OCI-LY1 (cell line): Measurements from ENCODE around the gene VASP.

Experiments used
- H2AFZ ChIP-seq: fragments of 200-600 bp; sonication (generic), shearing (Covaris generic); 2 replicates; pipeline ENCODE4 v1.6.0; 2014; ENCODE audit warnings: antibody characterized with exemption, mild to moderate bottlenecking, low read length
- H3F3A ChIP-seq: fragments of 200-600 bp; sonication (generic), shearing (Covaris generic); 2 replicates; pipeline ENCODE4 v1.6.0; 2014; ENCODE audit warnings: mild to moderate bottlenecking, antibody characterized with exemption, low read length, moderate library complexity; ENCODE audit not compliant: insufficient read depth
- H3K27ac ChIP-seq: fragments of 200-600 bp; sonication (generic); 2 replicates; pipeline ENCODE4 v1.5.1; 2014; ENCODE audit warnings: low read length, mixed run types, mild to moderate bottlenecking, low read depth; ENCODE audit not compliant: poor library complexity, severe bottlenecking
- H3K27me3 ChIP-seq: fragments of 200-600 bp; sonication (generic); 2 replicates; pipeline ENCODE4 v1.6.0; 2014; ENCODE audit warnings: antibody characterized with exemption, mild to moderate bottlenecking, low read length, moderate library complexity; ENCODE audit not compliant: insufficient read depth
- H3K36me3 ChIP-seq: fragments of 200-600 bp; sonication (generic); 2 replicates; pipeline ENCODE4 v1.6.1; 2014; ENCODE audit warnings: mild to moderate bottlenecking, antibody characterized with exemption, low read length, moderate library complexity, mixed read lengths; ENCODE audit not compliant: insufficient read depth
- H3K4me1 ChIP-seq: fragments of 200-600 bp; sonication (generic); 2 replicates; pipeline ENCODE4 v1.5.1; 2014; ENCODE audit warnings: mild to moderate bottlenecking, low read length, moderate library complexity; ENCODE audit not compliant: insufficient read depth, severe bottlenecking
- H3K4me2 ChIP-seq: fragments of 200-600 bp; sonication (generic), shearing (Covaris generic); 2 replicates; pipeline ENCODE4 v1.6.1; 2014; ENCODE audit warnings: low read length
- H3K4me3 ChIP-seq: fragments of 200-600 bp; sonication (generic); 2 replicates; pipeline ENCODE4 v1.5.1; 2014; ENCODE audit warnings: low read length, low read depth, mild to moderate bottlenecking, mixed read lengths; ENCODE audit not compliant: poor library complexity, severe bottlenecking
- H3K79me2 ChIP-seq: fragments of 200-600 bp; shearing (Covaris generic); 2 replicates; pipeline ENCODE4 v1.6.1; 2016; ENCODE audit warnings: mixed run types, low read length, mixed read lengths; ENCODE audit not compliant: insufficient read depth
- H3K9ac ChIP-seq: fragments of 200-600 bp; sonication (generic), shearing (Covaris generic); 2 replicates; pipeline ENCODE4 v1.6.1; 2014; ENCODE audit warnings: mild to moderate bottlenecking, low read length, mixed read lengths
- H3K9me2 ChIP-seq: fragments of 200-600 bp; sonication (generic), shearing (Covaris generic); 2 replicates; pipeline ENCODE4 v1.6.1; 2014; ENCODE audit warnings: low read depth, mild to moderate bottlenecking, low read length, mixed read lengths
- H3K9me3 ChIP-seq: fragments of 200-600 bp; shearing (Covaris generic); 2 replicates; pipeline ENCODE4 v1.6.1; 2014; ENCODE audit warnings: low read length, mixed read lengths
- H4K20me1 ChIP-seq: fragments of 200-600 bp; sonication (generic), shearing (Covaris generic); 2 replicates; pipeline ENCODE4 v1.6.0; 2016; ENCODE audit warnings: mild to moderate bottlenecking, low read length; ENCODE audit not compliant: insufficient read depth
- CTCF ChIP-seq: fragments of 200-600 bp; sonication (generic), shearing (Covaris generic); IDR thresholded peaks from 2 replicates; pipeline ENCODE4 v1.5.1; 2017; ENCODE audit warnings: mild to moderate bottlenecking, antibody characterized with exemption, low read length, moderate library complexity, mixed read lengths
- EZH2 ChIP-seq: fragments of 200-600 bp; sonication (generic), shearing (Covaris generic); IDR thresholded peaks from 2 replicates; pipeline ENCODE4 v1.8.0; 2017; ENCODE audit warnings: borderline replicate concordance, mixed run types, mild to moderate bottlenecking, antibody characterized with exemption, low read length, moderate library complexity, mixed read lengths

Gene VASP

GRCh38 chr19:45468159-45468651, 39.1 kb upstream of the VASP start:
- Histone ChIP-seq H3K4me1 (peaks cover 27% of the 10 kb centered on the region), H3K27ac (peak overlapping the region; percentile 19), H3K9me3 (no peaks in the 10 kb centered on the region), H3F3A (no peaks in the 10 kb centered on the region), H3K79me2 (no peaks in the 10 kb centered on the region), H3K9ac (peak overlapping the region; percentile 56), H3K4me2 (peak overlapping the region; percentile 96), H3K9me2 (no peaks in the 10 kb centered on the region), H4K20me1 (no peaks in the 10 kb centered on the region), H2AFZ (no peak overlapping the region), H3K27me3 (peaks cover 9% of the 10 kb centered on the region), H3K36me3 (no peaks in the 10 kb centered on the region), H3K4me3 (peak overlapping the region; percentile 74)
- no peak for TF ChIP-seq EZH2
- TF ChIP-seq CTCF: no peak

- H3K4me1 ChIP-seq: peaks cover 27% of the 10 kb centered on the region
- H3K9me3 ChIP-seq: no peaks in the 10 kb centered on the region
- peak overlapping the region; percentile 74 for H3K4me3 ChIP-seq
- no peak overlapping the region for H2AFZ ChIP-seq
- no peaks in the 10 kb centered on the region for H3K9me2 ChIP-seq
- no peaks in the 10 kb centered on the region for H3K79me2 ChIP-seq
- H4K20me1 ChIP-seq: no peaks in the 10 kb centered on the region
- H3K27ac ChIP-seq: peak overlapping the region; percentile 19
- no peak for TF ChIP-seq EZH2
- TF ChIP-seq CTCF: no peak
- H3K36me3 ChIP-seq: no peaks in the 10 kb centered on the region
- H3K4me2 ChIP-seq: peak overlapping the region; percentile 96
- H3K9ac ChIP-seq: peak overlapping the region; percentile 56
- no peaks in the 10 kb centered on the region for H3F3A ChIP-seq
- peaks cover 9% of the 10 kb centered on the region for H3K27me3 ChIP-seq
Measured at GRCh38 chr19:45468803-45469131, 38.5 kb upstream of the VASP start.

- H3K4me1 ChIP-seq: peaks cover 27% of the 10 kb centered on the region
- H3K4me3 ChIP-seq: peak overlapping the region; percentile 74
- no peaks in the 10 kb centered on the region for H4K20me1 ChIP-seq
- peak overlapping the region; percentile 96 for H3K4me2 ChIP-seq
- TF ChIP-seq CTCF: no peak
- no peak for TF ChIP-seq EZH2
- H3K9me2 ChIP-seq: no peaks in the 10 kb centered on the region
- H3K27me3 ChIP-seq: peaks cover 7% of the 10 kb centered on the region
- H3K9ac ChIP-seq: peak overlapping the region; percentile 74
- no peak overlapping the region for H2AFZ ChIP-seq
- peak overlapping the region; percentile 81 for H3K27ac ChIP-seq
- H3K36me3 ChIP-seq: no peaks in the 10 kb centered on the region
- H3F3A ChIP-seq: no peaks in the 10 kb centered on the region
- H3K9me3 ChIP-seq: no peaks in the 10 kb centered on the region
- H3K79me2 ChIP-seq: no peaks in the 10 kb centered on the region
Measured at GRCh38 chr19:45469132-45469944, 37.9 kb upstream of the VASP start.
